Stimulated activated CD4-positive, alpha-beta T cell treated with anti-CD3 and anti-CD28 coated beads, TNF-alpha, amount 100 ng/mL, for 4 hours (primary cell): ENCODE results near the gene ENTPD6.
"Not testable (repeated sequence)": the region's sequence is repeated elsewhere in the genome, so short reads cannot be mapped to it uniquely, and the experiment has no call there.

Experiments
- DNase-seq, 3 experiments: peaks; one replicate each; pipeline ENCODE4 v3.0.0-alpha.2; 2020; ENCODE audit warnings: low read depth in 3 of 3

The ENTPD6 gene

DNA sequence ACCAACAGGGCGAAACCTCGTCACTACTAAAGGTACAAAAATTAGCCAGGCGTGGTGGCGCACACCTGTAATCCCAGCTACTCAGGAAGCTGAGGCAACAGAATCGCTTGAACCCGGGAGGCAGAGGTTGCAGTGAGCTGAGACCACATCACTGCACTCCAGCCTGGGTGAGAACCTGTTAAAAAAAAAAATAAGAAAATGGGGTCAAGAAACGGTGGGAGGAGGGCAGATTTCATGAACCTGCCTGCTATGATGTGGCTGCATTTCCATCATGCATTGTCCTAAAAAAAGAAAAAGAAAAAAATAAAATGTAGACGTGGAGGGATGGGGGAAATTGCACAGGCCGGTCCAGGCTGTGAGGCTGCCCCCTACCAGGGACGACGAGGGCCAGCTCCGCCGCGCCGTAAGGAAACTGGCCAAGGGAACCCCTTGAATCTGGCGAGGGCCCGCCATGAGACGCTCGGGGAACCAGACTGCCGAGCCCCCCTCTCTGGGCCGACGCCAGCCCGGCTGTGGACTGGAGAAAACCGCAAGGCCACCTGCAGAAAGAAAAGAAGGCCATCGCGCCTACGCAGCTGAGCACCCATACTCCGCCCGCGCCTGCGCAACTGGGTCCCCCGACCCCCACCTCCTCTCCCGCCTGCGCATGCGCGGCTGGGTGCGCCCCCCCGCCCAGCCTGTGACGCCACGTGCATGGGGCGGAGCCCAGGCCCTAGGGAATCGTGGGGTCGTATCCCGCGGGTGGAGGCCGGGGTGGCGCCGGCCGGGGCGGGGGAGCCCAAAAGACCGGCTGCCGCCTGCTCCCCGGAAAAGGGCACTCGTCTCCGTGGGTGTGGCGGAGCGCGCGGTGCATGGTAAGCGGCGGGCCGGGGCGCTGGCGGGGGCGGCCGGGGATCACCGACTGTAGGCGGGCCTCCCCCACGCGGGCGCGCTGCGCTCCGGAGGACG lies at the start of gene ENTPD6:
ENTPD6 (plus strand) TSS at position 699 of the 948 bp plus-strand sequence. CDS start 10,825 bp downstream, outside the sequence.
- DNase-seq: peak; percentile 85 to 92 (median 85)

DNA sequence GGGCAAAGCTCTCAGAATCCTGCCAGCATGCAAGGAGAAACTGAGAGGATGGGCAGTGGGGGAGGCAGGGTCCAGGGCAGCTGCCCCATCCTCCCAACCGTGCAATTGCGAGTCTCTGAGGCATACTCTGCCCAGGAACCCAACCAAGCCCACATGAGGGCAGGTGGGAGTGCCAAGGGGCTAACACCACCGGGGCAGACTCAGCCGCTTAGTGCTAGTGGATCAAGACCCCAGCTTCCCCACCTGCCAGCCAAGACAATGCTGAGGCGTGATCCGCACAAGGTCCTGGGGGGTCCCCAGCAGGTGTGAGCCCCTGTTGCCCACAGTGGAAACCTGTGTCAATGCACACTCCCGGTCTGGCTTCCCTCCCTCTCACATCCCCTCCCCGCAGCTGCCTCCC lies 48.5 kb upstream of the ENTPD6 start:
- no peak for DNase-seq

DNA sequence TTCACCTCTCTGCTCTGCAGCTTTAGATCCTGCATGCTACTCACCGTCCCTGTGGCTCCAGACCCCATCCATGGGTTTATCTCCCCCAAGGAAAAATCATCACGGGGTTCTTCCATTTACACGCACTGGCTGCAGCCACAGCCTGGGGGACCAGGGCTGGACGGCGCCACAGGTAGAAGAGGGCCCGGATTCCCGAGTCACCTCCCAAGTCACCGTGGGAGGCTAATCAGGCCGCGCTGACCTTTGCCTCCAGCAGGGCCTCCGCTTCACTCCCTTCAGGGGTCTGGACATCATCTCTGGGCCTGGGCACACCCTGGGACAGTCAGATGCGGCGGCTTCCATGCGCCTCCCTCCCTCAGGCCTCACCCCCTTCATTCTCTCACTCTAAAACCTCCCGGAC lies 47.8 kb upstream of the ENTPD6 start:
- DNase-seq: no peak

DNA sequence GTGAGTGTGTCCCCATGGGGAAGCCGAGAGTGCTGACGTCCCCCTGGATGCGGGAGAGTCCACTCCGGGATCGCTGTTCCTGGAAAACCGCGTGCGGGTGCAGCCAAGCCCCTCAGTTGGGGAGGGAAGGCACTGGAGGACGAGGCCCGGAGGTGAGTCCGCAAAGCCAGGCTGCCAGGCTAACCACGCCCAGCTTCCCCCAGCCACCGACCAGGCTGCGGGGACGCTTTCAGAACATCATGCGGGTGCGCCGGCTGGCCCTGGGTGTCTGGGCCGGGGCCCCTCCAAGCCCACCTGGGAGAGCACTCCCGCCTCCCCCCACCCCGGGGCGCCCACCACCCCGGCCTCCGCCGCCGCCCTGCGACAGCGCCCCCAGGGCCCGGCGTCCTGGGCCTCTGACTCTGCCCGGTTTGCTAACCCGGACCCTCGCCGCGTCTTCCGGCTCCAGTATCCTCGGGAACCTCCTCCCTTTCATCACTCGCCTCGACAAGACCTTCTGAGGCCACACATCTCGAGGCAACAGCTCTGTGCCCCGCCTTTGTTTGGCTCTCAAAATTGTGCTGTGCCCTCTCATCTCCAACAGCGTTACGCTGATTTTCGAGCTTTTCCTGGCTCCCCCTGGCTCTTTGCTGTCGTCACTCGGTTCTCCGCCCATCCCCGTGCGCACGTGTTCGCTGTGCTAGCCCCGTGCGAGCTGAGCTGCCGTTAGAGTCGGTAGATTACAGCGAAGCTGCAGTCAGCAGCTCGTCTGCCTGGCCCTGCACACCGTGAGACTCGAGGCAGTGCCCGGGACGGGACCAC lies 47.1 kb upstream of the ENTPD6 start:
- DNase-seq: peak; percentile 28 to 53 (median 38)

DNA sequence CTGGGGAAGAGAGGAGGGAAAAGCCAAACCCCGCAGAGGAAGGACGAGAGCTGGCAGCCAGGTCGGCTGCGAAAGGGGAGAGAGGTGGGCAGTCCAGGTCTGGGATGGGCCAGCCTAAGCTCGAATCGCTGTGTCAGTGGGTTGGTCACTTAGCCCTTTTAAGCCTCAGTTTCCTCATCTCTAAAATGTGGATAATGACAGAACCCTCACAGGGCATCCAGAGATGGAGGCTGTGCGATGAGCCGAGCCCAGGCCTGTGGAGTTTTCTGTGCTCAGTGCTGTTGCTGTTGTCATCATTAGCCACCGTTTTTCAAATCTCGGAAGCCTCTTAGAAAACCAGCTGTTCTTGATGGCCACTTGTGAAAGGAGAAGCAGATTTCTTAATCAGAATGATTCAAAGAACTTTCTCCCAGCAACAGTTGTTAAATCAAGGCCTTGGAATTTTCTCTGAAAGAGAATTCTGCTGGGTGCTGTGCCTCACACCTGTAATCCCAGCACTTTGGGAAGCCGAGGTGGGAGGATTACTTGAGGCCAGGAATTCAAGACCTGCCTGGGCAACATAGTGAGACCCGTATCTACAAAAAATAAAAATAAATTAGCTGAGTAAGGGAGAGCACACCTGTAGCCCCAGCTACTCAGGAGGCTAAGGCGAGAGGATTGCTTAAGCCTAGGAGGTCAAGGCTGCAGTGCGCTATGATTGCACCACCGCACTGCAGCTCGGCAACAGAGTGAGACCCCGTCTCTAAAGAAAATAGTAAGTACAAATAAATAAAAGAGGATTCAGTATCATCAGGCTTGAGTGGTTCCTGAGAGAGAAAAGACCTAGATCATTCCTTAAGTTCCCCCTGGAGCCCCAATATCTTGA lies 46.3 kb upstream of the ENTPD6 start:
- no peak for DNase-seq

DNA sequence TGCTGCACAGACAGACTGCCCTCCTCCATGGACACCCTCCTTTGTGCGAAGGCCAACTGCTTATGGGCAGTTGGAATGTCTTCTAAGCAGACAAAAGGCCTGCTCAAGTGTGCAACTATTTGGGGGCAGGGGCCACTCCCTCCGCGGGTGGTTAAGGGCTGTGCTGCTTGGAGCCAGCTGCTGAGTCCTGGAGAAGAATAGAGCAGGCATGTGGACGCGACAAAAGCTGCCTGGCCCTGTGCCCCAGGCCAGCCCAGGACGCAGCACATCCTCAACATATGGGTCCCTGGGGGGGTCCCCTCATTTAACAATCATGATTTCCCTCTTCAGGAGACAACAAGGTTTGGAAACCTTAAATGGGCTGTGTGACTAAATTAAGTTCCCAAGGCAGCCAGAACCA lies 45.5 kb upstream of the ENTPD6 start:
- DNase-seq: no peak

DNA sequence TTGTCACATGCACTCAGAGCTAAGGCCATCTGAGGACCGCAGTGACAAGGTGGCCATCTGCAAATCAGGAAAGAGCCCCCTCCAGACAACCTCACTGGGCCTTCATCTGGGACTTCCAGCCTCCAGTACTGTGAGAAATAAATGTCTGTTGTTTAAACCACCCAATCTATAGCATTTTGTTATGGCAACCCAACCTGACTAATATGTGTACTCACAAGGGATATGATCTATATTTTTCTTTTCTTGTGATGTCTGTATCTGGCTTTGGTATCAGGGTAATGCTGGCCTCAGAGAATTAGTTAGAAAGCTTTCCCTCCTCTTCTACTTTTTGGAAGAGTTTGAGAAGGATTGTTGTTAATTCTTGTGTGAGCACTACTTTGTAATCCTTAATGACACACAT lies 37.5 kb upstream of the ENTPD6 start:
- no peak for DNase-seq

DNA sequence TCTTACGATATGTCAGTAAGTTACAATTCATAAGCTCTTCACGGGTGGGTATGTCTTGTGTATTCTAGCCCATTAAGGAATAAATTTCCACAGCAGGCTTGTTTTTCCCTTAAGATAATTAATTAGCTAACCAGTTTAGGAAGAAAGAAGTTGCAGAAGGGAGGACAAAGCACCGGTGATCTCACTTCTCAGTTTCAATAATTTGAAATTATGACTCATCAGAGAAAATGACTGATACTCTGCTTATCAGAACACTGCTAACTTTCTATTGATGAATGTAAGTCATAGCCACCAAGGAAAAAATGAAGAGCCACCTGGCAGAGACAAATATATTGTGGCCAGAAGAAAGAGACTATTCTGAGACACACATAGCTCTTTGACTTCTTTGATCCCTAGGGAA lies 35.0 kb upstream of the ENTPD6 start:
- no peak for DNase-seq

DNA sequence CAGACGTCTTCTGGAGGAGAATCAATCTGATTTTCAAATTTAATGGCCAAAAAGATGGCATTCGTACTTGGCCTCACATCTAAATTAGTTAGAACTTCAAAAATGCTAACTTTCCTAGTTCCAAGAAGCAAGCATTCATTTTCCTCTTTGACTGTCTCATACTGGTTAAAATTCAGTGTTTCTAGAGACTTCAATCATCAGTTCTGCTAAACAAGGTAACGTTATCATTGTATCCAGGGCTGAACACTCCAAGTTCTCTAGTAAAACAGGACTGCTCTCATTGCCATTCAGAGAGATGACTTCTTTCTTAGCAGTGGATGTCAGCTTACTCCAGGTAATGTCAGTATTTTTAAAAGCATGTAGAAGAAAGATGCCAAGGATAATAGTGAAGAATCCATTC lies 34.6 kb upstream of the ENTPD6 start:
- DNase-seq: no peak

DNA sequence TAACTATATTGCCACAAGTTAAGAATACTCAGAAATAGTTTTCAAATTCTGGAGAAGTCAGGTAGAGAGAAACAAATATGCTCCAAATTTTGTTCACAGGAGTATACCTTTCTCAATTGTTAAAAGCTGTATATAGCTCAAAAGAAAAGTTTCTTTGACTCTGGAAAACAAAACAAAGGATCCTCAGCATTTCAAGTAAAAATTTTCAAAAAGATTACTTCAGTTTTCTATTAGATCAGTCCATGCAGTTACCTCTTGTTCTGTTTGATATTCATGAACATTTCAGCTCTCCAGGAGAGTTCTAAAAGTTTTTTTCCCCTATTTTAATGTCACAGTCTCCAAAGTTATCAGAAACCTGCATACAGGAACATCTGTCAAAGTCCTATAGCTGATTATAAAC lies 30.4 kb upstream of the ENTPD6 start:
- no peak for DNase-seq

DNA sequence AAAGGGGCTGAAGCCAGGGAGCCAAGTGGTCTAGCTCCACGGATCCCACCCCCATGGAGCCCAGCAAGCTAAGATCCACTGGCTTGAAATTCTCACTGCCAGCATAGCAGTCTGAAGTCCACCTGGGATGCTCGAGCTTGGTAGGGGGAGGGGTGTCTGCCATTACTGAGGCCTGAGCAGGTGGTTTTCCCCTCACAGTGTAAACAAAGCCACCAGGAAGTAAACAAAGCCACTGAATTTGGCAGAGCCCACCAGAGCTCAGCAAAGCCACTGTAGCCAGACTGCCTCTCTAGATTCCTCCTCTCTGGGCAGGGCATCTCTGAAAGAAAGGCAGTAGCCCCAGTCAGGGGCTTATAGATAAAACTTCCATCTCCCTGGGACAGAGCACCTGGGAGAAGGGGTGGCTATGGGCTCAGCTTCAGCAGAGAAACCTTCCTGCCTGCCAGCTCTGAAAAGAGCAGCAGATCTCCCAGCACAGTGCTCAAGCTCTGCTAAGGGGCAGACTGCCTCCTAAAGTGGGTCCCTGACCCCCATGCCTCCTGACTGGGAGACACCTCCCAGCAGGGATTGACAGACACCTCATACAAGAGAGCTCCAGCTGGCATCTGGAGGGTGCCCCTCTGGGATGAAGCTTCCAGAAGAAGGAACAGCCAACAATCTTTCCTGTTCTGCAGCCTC lies 29.3 kb upstream of the ENTPD6 start:
- DNase-seq: not testable (repeated sequence)

DNA sequence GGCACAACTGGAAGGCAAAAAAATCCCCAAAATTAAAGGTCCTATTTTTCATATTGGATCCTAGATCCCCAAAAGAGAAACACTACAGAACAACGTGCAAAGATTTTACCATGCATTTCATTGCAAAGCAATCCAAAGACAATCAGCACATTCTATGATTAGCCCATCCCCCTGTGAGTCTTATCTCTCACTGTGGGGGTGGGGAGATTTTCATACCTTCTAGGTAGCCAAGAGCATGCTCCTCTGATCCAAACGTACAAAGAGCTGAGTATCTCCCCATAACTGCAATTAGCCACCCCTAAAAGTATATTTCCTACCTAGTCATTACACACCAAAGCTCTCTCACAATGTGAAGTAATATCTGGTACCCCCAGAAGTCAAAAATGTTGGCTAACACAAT lies 22.2 kb upstream of the ENTPD6 start:
- DNase-seq: no peak

DNA sequence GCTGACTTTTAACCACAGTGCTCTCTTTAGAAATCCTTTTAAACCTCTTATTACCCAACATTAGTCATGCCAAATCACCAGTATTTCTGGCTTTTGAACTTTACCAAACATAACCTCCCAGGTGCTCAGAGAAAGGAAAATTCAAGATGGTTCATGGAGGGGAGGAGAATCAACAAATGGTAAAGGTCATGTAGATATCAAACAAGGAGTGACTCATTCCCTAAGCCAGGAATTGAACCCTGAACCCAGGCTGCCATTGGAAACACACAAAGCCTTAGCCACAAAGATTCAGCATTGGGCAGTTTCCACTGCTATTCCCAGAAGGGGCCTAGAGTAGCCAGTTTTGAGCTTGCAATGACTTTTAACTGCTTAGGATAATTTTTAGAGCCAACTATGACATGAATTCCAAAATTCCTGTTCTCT lies 21.6 kb upstream of the ENTPD6 start:
- DNase-seq: no peak

DNA sequence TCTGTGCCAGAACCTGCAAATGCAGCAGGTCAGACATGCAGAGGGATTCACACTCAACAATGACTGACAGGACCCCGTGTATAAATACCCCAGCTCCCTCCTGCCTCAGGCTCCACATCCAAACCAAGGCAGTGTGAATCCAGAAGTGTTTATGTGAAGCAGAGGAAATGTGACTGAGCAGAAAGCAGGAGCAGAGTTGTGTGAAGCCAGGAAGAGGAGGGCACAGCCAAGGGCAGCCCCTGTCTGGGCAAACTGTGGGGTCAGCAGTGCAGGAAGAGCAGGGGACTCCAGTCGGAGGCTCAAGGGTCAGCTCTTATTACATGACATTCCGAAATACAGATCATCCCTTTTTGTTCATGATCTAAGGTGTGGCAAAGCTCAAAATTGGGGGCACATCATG lies 19.3 kb upstream of the ENTPD6 start:
- no peak for DNase-seq

DNA sequence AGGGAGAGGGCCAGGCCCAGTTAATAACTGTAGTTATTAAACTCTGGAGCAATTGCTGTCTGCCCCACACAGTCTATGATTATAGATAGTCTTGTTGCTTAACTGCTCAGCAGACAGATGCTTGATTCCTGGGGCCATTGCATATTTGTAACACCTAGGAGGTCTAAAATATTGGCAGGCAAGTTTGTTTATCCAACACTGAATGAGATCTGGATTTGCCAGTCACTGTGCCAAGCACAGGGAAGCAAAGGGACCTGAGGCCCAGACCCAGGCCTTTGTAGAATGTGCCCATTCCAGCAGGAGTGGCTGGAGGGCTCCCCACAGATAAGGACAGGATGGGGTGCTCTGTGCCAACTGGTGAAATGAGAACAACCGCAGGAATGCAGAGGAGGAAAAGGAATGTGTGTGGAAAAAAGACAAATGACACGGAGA lies 17.6 kb upstream of the ENTPD6 start:
- no peak for DNase-seq

DNA sequence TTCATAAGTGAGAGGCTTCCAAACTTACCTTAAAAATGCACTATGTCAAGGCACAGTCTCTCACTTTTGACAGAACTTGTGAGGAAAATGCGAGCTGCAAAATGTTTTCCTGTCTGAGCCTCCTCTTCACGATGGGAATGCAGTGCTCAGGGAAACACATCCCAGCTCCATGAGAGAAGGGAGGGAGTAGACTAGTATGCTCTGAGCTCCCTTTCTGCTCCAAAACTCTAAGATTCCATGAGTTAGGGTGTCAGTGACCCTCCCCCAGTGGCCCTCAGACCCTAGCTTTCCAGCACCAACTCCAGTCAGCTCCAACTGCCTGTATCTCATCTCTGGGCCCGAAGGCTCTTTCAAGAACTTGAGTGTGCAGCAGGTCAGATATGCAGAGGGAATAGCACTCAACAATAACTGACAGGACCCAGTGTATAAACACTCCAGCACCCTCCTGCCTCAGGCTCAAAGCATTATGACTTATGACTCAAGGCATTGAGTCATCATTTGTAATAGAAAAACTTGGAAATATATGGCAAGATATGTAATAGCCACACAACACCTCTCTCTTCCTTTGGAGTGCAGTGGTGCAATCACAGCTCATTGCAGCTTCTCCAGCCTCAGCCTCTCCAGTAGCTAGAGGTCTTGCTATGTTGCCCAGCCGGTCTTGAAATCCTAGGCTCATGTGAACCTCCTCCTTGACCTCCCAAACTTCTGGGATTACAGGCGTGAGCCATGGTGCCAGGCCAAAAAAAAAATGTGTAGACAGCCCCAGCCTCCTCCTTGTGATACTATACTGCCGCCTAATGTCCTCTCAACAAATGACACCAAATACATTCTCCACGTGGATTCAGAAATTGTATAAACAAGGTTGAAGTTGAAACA lies 16.7 kb upstream of the ENTPD6 start:
- DNase-seq: no peak

DNA sequence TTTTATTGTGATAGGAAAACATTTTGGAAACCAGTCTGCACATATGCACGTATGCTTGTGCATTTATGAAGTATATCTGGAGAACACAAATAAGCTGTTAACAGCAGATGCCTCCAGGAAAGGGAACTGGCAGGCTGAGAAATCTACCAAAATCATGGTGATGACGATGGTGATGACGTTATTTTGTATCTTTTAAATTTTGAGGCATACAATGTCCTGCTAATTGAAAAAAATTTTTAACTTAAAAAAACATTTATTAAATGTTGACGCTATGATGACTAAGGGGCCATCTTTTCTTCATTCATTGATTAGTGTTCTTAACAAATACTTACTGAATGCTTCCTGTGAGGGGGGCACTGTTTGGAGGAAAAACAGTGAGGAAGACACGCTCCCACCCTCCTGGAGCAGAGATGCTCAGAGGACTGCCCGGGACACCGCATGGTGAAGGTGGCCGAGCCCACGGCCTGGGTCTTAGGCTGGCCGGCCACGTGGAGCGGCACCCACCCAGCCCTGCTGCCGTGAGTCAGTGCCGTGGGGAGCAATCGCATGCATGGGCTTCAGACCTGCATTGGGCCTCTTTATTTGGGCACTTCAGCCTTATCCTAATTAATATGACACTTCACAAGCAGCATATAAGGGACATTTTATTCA lies 15.9 kb upstream of the ENTPD6 start:
- no peak for DNase-seq

DNA sequence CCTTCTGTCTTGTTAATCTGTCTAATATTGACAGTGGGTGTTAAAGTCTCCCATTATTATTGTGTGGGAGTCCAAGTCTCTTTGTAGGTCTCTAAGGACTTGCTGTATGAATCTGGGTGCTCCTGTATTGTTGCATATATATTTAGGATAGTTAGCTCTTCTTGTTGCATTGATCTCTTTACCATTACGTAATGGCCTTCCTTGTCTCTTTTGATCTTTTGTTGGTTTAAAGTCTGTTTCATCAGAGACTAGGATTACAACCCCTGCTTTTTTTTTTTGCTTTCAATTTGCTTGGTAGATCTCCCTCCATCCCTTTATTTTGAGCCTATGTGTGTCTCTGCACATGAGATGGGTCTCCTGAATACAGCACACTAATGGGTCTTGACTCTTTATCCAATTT lies 11.1 kb upstream of the ENTPD6 start:
- DNase-seq: not testable (repeated sequence)

DNA sequence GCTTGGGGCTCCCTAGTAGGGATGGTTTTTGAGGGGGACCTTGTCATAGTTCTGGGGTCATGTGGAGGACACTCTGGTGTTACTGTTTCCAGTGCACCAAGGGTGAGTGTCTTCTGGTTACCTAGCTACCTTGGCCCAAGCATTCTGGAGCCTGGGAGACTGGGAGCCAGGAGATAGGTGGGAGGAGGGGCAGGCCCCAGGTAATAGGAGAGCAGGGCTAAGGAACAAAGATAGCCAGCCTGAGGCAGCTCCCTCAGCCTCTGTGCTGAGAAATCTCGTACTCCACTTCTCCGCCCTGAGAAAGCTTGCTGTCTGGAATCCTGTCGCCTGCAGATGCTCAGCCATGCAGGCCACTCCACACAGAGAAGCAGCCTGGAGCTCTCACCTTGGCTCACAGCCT lies 8.3 kb upstream of the ENTPD6 start:
- DNase-seq: no peak

DNA sequence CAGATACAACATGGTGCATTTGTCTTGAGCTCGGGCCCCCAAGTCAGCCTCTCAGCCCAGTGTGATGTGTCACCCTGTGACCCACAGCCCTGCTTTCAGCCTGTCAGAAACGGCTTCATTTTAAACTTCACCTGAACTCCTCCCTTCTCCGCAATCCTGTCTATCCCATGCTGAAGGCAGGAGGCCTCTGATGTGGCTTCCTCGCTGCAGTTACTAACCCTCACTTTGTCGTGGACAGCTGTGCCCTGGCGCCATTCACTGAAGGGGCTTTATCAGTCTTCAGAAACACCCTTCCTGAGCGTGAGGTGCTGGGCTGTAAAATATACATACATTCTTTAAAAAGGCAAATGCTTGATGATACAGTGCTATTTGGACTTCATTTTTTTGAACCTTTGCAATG lies 7.9 kb upstream of the ENTPD6 start:
- DNase-seq: no peak
